ENCODE results near the gene FNIP1. TPM values are rescaled to one million over a fixed set of nuclear protein-coding genes. Genes with fewer than 3 reads are reported as not detected.

Gene FNIP1
- total and polyA plus RNA-seq, 2 of the 8 experiments (the other 6 are each of a cell fraction or from before 2014, with no cell fraction given), result 3.5 to 17.3 TPM

DNA sequence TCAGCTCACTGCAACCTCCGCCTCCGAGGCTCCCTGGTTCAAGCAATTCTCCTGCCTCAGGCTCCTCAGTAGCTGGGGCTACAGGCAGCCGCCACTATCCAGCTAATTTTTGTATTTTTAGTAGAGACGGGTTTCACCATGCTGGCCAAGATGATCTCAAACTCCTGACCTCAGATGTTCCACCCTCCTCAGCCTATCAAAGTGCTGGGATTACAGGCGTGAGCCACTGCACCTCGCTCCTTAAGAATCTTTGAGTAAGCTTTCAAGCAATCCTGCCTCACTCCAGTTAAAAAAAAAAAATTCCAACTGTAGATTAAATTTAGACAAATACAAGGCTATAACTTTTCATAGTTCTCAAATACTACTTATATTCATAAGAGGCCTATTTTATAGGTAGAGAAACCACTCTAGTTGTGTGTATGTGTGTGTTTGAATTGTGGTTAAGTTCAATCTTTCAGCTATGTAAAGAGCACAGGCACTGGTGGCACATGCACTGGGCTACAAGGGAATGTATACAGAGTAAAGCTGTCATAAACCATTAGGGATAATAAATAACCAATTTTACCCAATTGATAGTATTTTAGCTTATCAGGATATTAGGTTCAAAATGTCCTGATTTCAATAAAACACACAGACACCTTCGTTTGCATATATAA lies 111.2 kb downstream of the FNIP1 start (continued):
- TF ChIP-seq, protein P1, sequence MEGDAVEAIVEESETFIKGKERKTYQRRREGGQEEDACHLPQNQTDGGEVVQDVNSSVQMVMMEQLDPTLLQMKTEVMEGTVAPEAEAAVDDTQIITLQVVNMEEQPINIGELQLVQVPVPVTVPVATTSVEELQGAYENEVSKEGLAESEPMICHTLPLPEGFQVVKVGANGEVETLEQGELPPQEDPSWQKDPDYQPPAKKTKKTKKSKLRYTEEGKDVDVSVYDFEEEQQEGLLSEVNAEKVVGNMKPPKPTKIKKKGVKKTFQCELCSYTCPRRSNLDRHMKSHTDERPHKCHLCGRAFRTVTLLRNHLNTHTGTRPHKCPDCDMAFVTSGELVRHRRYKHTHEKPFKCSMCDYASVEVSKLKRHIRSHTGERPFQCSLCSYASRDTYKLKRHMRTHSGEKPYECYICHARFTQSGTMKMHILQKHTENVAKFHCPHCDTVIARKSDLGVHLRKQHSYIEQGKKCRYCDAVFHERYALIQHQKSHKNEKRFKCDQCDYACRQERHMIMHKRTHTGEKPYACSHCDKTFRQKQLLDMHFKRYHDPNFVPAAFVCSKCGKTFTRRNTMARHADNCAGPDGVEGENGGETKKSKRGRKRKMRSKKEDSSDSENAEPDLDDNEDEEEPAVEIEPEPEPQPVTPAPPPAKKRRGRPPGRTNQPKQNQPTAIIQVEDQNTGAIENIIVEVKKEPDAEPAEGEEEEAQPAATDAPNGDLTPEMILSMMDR (IDR thresholded peaks at IDR 0.05; ENCODE audit: control extremely low read depth in 1 of 3, insufficient read depth in 1 of 3, low read depth in 1 of 3, low read length in 3 of 3), result no peak
- no peak for TF ChIP-seq RBBP5 (IDR thresholded peaks at IDR 0.05; ENCODE audit: borderline replicate concordance, low read depth, low read length)
